ENCODE data around the gene MEGF8.

Gene MEGF8

DNA sequence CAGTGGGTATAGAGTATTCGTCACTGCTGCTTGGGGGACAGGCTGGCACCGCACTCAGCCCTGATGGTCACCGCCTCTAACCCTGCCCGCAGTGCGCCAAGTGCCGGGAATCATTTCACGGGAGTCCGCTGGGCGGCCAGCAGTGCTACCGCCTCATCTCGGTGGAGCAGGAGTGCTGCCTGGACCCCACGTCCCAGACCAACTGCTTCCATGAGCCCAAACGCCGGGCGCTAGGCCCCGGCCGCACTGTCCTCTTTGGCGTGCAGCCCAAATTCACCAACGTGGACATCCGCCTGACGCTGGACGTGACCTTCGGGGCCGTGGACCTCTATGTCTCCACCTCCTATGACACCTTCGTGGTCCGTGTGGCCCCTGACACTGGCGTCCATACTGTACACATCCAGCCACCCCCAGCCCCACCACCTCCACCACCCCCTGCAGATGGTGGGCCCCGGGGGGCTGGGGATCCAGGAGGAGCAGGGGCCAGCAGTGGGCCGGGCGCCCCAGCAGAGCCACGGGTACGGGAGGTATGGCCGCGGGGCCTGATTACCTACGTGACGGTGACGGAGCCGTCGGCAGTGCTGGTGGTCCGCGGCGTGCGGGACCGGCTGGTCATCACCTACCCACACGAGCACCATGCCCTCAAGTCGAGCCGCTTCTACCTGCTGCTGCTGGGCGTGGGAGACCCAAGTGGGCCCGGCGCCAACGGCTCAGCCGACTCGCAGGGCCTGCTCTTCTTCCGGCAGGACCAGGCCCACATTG is 50.2 kb downstream of the MEGF8 start:
- TF ChIP-seq, protein P1, sequence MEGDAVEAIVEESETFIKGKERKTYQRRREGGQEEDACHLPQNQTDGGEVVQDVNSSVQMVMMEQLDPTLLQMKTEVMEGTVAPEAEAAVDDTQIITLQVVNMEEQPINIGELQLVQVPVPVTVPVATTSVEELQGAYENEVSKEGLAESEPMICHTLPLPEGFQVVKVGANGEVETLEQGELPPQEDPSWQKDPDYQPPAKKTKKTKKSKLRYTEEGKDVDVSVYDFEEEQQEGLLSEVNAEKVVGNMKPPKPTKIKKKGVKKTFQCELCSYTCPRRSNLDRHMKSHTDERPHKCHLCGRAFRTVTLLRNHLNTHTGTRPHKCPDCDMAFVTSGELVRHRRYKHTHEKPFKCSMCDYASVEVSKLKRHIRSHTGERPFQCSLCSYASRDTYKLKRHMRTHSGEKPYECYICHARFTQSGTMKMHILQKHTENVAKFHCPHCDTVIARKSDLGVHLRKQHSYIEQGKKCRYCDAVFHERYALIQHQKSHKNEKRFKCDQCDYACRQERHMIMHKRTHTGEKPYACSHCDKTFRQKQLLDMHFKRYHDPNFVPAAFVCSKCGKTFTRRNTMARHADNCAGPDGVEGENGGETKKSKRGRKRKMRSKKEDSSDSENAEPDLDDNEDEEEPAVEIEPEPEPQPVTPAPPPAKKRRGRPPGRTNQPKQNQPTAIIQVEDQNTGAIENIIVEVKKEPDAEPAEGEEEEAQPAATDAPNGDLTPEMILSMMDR (IDR thresholded peaks at IDR 0.05), result no peak
- TF ChIP-seq ZFX (IDR thresholded peaks at IDR 0.05; ENCODE audit: borderline replicate concordance), result no peak
- no peak overlapping the region for H3K27ac ChIP-seq

DNA sequence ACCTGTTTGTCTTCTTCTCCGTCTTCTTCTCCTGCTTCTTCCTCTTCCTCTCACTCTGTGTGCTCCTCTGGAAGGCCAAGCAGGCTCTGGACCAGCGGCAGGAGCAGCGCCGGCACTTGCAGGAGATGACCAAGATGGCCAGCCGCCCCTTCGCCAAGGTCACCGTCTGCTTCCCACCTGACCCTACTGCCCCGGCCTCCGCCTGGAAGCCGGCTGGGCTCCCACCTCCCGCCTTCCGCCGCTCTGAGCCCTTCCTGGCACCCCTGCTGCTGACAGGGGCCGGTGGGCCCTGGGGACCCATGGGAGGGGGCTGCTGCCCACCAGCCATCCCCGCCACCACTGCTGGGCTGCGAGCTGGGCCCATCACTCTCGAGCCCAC is 50.7 kb downstream of the MEGF8 start:
- no peak overlapping the region for H3K27ac ChIP-seq
- no peak for TF ChIP-seq ZFX (IDR thresholded peaks at IDR 0.05; ENCODE audit: borderline replicate concordance)
- TF ChIP-seq, protein P1 (IDR thresholded peaks at IDR 0.05), result no peak

DNA sequence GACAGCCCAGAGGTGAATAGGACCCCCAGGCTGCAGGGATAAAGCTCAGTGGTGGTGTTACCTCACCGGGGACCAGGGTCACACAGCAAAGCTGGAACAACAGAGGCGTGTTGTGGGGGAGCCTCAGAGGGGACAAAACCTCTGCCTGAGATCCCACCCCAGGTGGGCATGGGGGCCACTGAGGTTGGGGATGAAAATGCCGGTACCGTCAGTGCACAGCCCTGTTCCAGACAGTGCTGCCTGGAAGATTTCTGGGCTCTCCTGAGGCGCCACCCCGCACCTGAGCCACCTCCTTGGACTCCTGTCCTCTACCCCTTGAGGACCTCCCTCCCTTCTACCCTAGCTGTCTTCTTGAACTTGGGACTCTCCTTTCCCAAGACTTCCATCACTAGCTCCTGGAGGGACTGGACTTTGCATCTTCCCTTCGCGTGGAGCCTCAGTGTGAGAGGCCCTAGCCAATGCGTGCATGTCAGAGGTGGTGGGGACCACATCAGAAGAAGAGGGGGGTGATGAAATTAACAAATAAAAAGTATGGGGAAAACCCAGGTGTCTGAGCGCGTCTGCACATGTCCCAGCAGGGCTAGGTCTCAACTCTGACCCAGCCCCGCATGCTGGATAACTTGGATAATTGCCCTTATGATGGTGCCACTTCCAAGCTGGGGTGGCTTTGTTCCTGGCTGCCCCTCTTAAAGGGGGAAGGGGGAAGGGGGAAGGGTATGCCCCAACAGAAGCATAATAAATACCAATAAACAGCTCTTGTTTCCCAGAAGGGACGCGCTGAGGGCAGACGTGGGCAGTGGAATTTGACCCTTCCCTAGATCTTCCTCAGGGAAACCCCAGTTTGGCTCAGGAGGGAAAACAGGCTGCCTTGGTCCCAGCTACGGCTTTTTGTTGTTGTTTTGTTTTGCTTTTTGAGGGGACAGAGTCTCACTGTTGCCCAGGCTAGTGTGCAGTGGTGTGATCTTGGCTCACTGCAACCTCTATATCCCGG is 53.1 kb downstream of the MEGF8 start:
- TF ChIP-seq, protein P1 (IDR thresholded peaks at IDR 0.05), result no peak
- TF ChIP-seq ZFX (IDR thresholded peaks at IDR 0.05; ENCODE audit: borderline replicate concordance), result no peak
- H3K27ac ChIP-seq, result no peak overlapping the region

DNA sequence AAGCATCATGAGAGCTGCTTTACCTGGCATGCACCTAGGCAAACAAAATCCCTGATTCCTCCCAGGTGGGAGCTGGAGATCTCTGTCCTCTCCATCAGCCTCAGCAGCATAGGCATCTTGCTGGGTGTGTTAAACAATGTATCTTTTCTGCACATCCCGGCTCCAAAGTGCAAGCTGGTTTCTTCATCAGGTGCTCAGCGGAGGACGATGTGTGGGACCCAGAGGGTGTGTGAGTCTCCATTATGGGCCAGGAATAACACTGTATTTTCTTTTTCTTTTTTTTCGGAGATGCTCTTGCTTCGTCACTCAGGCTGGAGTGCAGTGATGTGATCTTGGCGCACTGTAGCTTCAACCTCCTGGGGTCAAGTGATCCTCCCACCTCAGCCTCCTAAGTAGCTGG is 54.7 kb downstream of the MEGF8 start:
- H3K27ac ChIP-seq, result no peak overlapping the region
- TF ChIP-seq, protein P1 (IDR thresholded peaks at IDR 0.05), result no peak
- TF ChIP-seq ZFX (IDR thresholded peaks at IDR 0.05; ENCODE audit: borderline replicate concordance), result no peak

DNA sequence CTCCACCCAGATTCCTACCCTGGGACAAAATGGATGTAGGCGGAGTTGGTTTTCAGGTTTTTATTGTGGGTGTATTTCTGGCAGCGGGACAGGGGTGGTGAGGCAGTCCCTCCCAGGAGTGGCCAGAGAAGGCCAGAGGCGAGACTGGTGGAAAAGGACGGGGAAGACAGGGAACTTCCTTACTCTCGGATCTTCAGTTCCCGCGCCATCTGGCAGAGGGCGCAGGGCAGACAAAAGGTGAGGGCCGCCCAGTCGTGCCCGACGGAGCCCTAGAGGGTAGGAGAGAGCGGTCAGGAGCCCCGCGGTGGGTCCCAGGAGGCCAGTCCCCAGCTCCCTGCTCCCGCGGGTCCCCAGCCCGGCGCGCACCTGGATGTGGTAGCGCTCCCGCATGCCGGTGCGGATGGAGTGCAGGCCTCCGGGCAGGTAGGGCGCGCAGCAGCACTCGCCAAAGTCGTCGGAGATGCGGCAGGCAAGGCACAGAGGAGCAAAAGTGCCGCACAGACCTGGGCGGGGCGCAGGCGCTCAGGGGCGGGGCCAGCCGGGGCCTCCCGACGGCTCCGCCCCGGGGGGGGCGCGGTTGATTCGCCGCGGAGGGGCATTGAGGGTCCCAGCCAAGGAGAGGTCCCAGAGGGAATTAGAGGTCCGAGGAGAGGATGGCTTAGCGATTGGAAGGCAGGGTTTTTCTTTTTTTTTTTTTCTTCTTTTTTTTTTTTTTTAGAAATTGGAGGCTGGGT is 61.7 kb downstream of the MEGF8 start:
- TF ChIP-seq, protein P1 (IDR thresholded peaks at IDR 0.05), result peak; percentile 84
- no peak for TF ChIP-seq ZFX (IDR thresholded peaks at IDR 0.05; ENCODE audit: borderline replicate concordance)
- H3K27ac ChIP-seq, result peak overlapping the region; percentile 76

DNA sequence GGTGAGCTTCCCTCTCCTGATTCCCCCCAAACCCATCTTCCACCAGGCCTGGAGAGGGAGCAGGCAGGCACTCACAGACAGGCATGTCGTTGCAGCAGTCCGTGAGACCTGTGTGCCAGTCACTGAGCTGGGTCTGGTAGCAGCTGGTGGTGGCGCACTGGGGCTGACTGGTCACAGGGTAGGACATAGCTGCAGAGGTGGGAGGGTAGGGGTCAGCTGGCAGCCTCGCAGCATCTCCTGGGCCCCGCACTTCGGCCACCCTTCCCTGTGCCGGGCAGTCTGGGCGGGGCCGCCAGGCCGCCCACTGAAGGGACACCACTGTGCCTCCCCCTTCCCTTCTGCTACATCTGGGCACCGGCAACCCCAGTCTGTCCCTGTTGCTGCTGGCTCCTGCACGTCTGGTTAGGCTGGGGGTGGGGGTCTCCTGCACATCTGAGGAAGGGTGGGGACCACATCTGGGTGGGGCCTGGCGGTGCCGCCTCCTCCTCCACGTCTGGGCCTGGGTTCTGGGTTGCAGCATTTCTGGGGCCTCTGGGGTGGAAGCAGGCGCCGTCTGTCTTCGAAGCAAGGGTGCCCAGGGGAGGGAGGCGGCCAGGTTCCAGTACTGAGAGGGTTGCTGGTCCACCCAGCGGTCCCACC is 63.5 kb downstream of the MEGF8 start:
- H3K27ac ChIP-seq, result no peak overlapping the region
- TF ChIP-seq ZFX (IDR thresholded peaks at IDR 0.05; ENCODE audit: borderline replicate concordance), result no peak
- TF ChIP-seq, protein P1 (IDR thresholded peaks at IDR 0.05), result no peak

Measured in 22Rv1 (cell line).